ENCODE measurements around the gene RPL15.

Gene RPL15

GRCh38 chr3:23928524-23928923 lies 11.6 kb downstream of the RPL15 start:
- DNase-seq = no peak

- no peak for DNase-seq
Measured at GRCh38 chr3:23931597-23931996, 14.7 kb downstream of the RPL15 start.

GRCh38 chr3:23932571-23932970 lies 15.6 kb downstream of the RPL15 start:
- no peak for DNase-seq

- DNase-seq = no peak
Measured at GRCh38 chr3:23934253-23934652, 17.3 kb downstream of the RPL15 start.

GRCh38 chr3:23937296-23937695 lies 20.4 kb downstream of the RPL15 start:
- no peak for DNase-seq

- DNase-seq = no peak
Measured at GRCh38 chr3:23938688-23939087, 21.8 kb downstream of the RPL15 start.

- DNase-seq = no peak
Measured at GRCh38 chr3:23940775-23941174, 23.8 kb downstream of the RPL15 start.

- DNase-seq = no peak
Measured at GRCh38 chr3:23941440-23941839, 24.5 kb downstream of the RPL15 start.

GRCh38 chr3:23942546-23942945 lies 25.6 kb downstream of the RPL15 start:
- DNase-seq = no peak

GRCh38 chr3:23944007-23944783 lies 27.3 kb downstream of the RPL15 start:
- DNase-seq = no peak

GRCh38 chr3:23944861-23945662 lies 28.1 kb downstream of the RPL15 start, which contains the start of gene NR1D2:
Gene NR1D2 (plus strand): TSS chr3:23945286. CDS start chr3:23945579, 293 bp downstream.
- peak in 55 of 56 donors; percentile 31 to 88 (median 72) for DNase-seq

- DNase-seq = no peak
Measured at GRCh38 chr3:23945663-23945912, 28.7 kb downstream of the RPL15 start.

GRCh38 chr3:23945913-23946687 lies 29.2 kb downstream of the RPL15 start:
- DNase-seq = peak; percentile 77 to 99 (median 94)

GRCh38 chr3:23948761-23949160 lies 31.8 kb downstream of the RPL15 start:
- no peak for DNase-seq

- peak in 13 of 56 donors; percentile 8 to 29 (median 17) for DNase-seq
Measured at GRCh38 chr3:23949784-23950183, 32.9 kb downstream of the RPL15 start.

GRCh38 chr3:23950293-23950692 lies 33.4 kb downstream of the RPL15 start:
- no peak for DNase-seq

- DNase-seq = no peak
Measured at GRCh38 chr3:23952646-23953045, 35.7 kb downstream of the RPL15 start.

- DNase-seq = no peak
Measured at GRCh38 chr3:23953523-23953922, 36.6 kb downstream of the RPL15 start.

GRCh38 chr3:23954144-23954543 lies 37.2 kb downstream of the RPL15 start:
- DNase-seq = no peak

- no peak for DNase-seq
Measured at GRCh38 chr3:23956701-23957100, 39.8 kb downstream of the RPL15 start.

GRCh38 chr3:23959135-23959900 lies 42.4 kb downstream of the RPL15 start:
- no peak for DNase-seq

All from amygdala (tissue), 56 donors.